HEK293 (cell line): ENCODE measurements around the gene TMED4.

Experiments used
- CTCF ChIA-PET: fragments of 350-600 bp; formaldehyde crosslinking; extraction: SDS; loops from one replicate; lab custom pipeline; 2021; ENCODE audit warnings: antibody characterized with exemption; lab: Yijun Ruan, JAX
- POLR2A ChIA-PET: fragments of 300-600 bp; formaldehyde crosslinking; extraction: SDS; loops from one replicate; lab custom pipeline; 2020; ENCODE audit warnings: antibody characterized with exemption, inconsistent platforms; lab: Yijun Ruan, JAX
- H3K27ac ChIP-seq: fragments of 200-500 bp; sonication (Bioruptor generic); 2 replicates; pipeline ENCODE4 v1.5.1; 2014; ENCODE audit warnings: low read depth, low read length, control low read depth, inconsistent platforms; ENCODE audit errors: extremely low read depth
- H3K36me3 ChIP-seq, 2 experiments: fragments of 200-500 bp in 1 of 2; sonication (Bioruptor generic) in 1 of 2; 1 replicate in 1 of 2; 2 replicates in 1 of 2; pipeline ENCODE4 v1.5.1; 2014 to 2017; ENCODE audit warnings: inconsistent platforms in 2 of 2, low read length in 2 of 2; ENCODE audit not compliant: control insufficient read depth in 2 of 2, insufficient read depth in 1 of 2
- H3K4me1 ChIP-seq: fragments of 200-500 bp; sonication (Bioruptor generic); 2 replicates; pipeline ENCODE4 v1.5.1; 2014; ENCODE audit warnings: mild to moderate bottlenecking, low read length, inconsistent platforms; ENCODE audit not compliant: control insufficient read depth, insufficient read depth
- H3K4me3 ChIP-seq: 2 replicates; pipeline ENCODE4 v1.5.1; 2011; ENCODE audit warnings: low read depth, mild to moderate bottlenecking, control low read depth, low read length, moderate library complexity
- H3K9me3 ChIP-seq: fragments of 200-500 bp; sonication (Bioruptor generic); 2 replicates; pipeline ENCODE4 v1.5.1; 2014; ENCODE audit warnings: low read depth, low read length, inconsistent platforms; ENCODE audit not compliant: control insufficient read depth, insufficient read depth
- IKZF3 ChIP-seq: fragments of 450-650 bp; IDR thresholded peaks from 2 replicates; pipeline ENCODE4 v1.5.0; 2018; ENCODE audit warnings: missing biosample characterization, mild to moderate bottlenecking, missing genetic modification characterization, moderate library complexity
- KLF16 ChIP-seq: fragments of 450-650 bp; formaldehyde crosslinking; IDR thresholded peaks from 2 replicates; pipeline ENCODE4 v1.5.1; 2017; ENCODE audit warnings: missing biosample characterization, missing genetic modification characterization
- KLF9 ChIP-seq: fragments of 450-650 bp; formaldehyde crosslinking; IDR thresholded peaks from 2 replicates; pipeline ENCODE4 v1.5.1; 2016; ENCODE audit warnings: missing biosample characterization, missing genetic modification characterization, low read depth
- RBAK ChIP-seq: fragments of 450-650 bp; formaldehyde crosslinking; IDR thresholded peaks from 2 replicates; pipeline ENCODE4 v1.5.1; 2016; ENCODE audit warnings: missing biosample characterization, missing genetic modification characterization
- SCRT2 ChIP-seq: fragments of 450-650 bp; formaldehyde crosslinking; IDR thresholded peaks from 2 replicates; pipeline ENCODE4 v1.5.1; 2016; ENCODE audit warnings: missing biosample characterization, missing genetic modification characterization
- ZFP3 ChIP-seq: fragments of 450-650 bp; formaldehyde crosslinking; IDR thresholded peaks from 2 replicates; pipeline ENCODE4 v1.5.1; 2016; ENCODE audit warnings: low read depth, missing biosample characterization, missing genetic modification characterization
- ZNF174 ChIP-seq: fragments of 450-650 bp; formaldehyde crosslinking; IDR thresholded peaks from 2 replicates; pipeline ENCODE4 v1.5.0; 2017; ENCODE audit warnings: missing biosample characterization, mild to moderate bottlenecking, missing genetic modification characterization
- ZNF19 ChIP-seq: fragments of 450-650 bp; formaldehyde crosslinking; IDR thresholded peaks from 2 replicates; pipeline ENCODE4; 2016; ENCODE audit warnings: missing biosample characterization, missing genetic modification characterization, low read depth
- ZNF335 ChIP-seq: fragments of 450-650 bp; formaldehyde crosslinking; conservative IDR thresholded peaks from 2 replicates; pipeline ENCODE4 v1.5.1; 2016; ENCODE audit warnings: missing biosample characterization, missing genetic modification characterization
- ZNF529 ChIP-seq: fragments of 450-650 bp; formaldehyde crosslinking; IDR thresholded peaks from 2 replicates; pipeline ENCODE4 v1.5.1; 2017; ENCODE audit warnings: missing genetic modification characterization, missing biosample characterization; ENCODE audit not compliant: insufficient replicate concordance
- ZNF558 ChIP-seq: fragments of 450-650 bp; formaldehyde crosslinking; IDR thresholded peaks from 2 replicates; pipeline ENCODE4 v1.5.1; 2016; ENCODE audit warnings: missing biosample characterization, missing genetic modification characterization
- ZNF600 ChIP-seq: fragments of 450-650 bp; formaldehyde crosslinking; IDR thresholded peaks from 2 replicates; pipeline ENCODE4 v1.5.1; 2016; ENCODE audit warnings: missing biosample characterization, missing genetic modification characterization
- ZNF610 ChIP-seq: fragments of 450-650 bp; formaldehyde crosslinking; IDR thresholded peaks from 2 replicates; pipeline ENCODE4 v1.5.1; 2016; ENCODE audit warnings: missing biosample characterization, missing genetic modification characterization, borderline replicate concordance
- ZNF660 ChIP-seq: fragments of 450-650 bp; IDR thresholded peaks from 2 replicates; pipeline ENCODE4 v1.5.1; 2018; ENCODE audit warnings: missing biosample characterization, mild to moderate bottlenecking, missing genetic modification characterization
- ZNF664 ChIP-seq: fragments of 450-650 bp; formaldehyde crosslinking; IDR thresholded peaks from 2 replicates; pipeline ENCODE4 v1.5.1; 2016; ENCODE audit warnings: missing biosample characterization, missing genetic modification characterization
- ZNF670 ChIP-seq: fragments of 450-650 bp; formaldehyde crosslinking; IDR thresholded peaks from 2 replicates; pipeline ENCODE4 v1.5.1; 2016; ENCODE audit warnings: missing biosample characterization, missing genetic modification characterization, low read depth
- ZNF792 ChIP-seq: fragments of 450-650 bp; formaldehyde crosslinking; IDR thresholded peaks from 2 replicates; pipeline ENCODE4 v1.5.1; 2016; ENCODE audit warnings: missing biosample characterization, missing genetic modification characterization
- ZSCAN30 ChIP-seq: fragments of 450-650 bp; IDR thresholded peaks from 2 replicates; pipeline ENCODE4 v1.5.1; 2018; ENCODE audit warnings: missing biosample characterization, mild to moderate bottlenecking, missing genetic modification characterization, moderate library complexity
- TF ChIP-seq, protein P1 (sequence below): fragments of 450-650 bp; formaldehyde crosslinking; conservative IDR thresholded peaks from 2 replicates; pipeline ENCODE4 v1.5.1; 2016; ENCODE audit warnings: low read depth, missing biosample characterization, missing genetic modification characterization
- TF ChIP-seq, protein P2 (sequence below): fragments of 450-650 bp; formaldehyde crosslinking; IDR thresholded peaks from 2 replicates; pipeline ENCODE4 v1.5.1; 2017; ENCODE audit warnings: missing biosample characterization, missing genetic modification characterization
- TF ChIP-seq, protein P3 (sequence below): fragments of 450-650 bp; formaldehyde crosslinking; IDR thresholded peaks from 2 replicates; pipeline ENCODE4 v1.5.1; 2016; ENCODE audit warnings: missing biosample characterization, missing genetic modification characterization
- TF ChIP-seq, protein P4 (sequence below): fragments of 450-650 bp; formaldehyde crosslinking; IDR thresholded peaks from 2 replicates; pipeline ENCODE4 v1.5.1; 2016; ENCODE audit warnings: missing biosample characterization, missing genetic modification characterization

The TMED4 gene

DNA sequence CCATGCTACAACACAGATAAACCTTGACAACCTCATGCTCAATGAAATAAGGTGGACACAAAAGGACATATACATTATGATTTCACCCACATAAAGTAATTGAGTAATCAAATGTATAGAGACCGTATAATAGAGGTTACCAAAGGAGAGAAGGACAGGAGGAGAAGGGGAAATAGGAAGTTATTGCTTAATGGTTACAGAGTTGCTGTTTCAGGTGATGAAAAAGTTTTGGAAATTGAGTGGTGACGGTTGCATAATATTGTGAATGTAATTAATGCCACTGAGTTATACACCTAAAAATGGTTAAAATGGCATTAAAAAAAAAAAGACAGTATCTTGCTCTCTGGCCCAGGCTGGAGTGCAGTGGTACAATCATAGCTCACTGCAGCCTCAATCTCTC is 22.9 kb upstream of the TMED4 start:
- Histone ChIP-seq H3K9me3 (no peaks in the 10 kb centered on the region), H3K4me1 (no peaks in the 10 kb centered on the region), H3K4me3 (no peak overlapping the region), H3K36me3 (no peaks in the 10 kb centered on the region), H3K27ac (no peak overlapping the region)
- TF ChIP-seq KLF16: no peak
- TF ChIP-seq, protein P1, sequence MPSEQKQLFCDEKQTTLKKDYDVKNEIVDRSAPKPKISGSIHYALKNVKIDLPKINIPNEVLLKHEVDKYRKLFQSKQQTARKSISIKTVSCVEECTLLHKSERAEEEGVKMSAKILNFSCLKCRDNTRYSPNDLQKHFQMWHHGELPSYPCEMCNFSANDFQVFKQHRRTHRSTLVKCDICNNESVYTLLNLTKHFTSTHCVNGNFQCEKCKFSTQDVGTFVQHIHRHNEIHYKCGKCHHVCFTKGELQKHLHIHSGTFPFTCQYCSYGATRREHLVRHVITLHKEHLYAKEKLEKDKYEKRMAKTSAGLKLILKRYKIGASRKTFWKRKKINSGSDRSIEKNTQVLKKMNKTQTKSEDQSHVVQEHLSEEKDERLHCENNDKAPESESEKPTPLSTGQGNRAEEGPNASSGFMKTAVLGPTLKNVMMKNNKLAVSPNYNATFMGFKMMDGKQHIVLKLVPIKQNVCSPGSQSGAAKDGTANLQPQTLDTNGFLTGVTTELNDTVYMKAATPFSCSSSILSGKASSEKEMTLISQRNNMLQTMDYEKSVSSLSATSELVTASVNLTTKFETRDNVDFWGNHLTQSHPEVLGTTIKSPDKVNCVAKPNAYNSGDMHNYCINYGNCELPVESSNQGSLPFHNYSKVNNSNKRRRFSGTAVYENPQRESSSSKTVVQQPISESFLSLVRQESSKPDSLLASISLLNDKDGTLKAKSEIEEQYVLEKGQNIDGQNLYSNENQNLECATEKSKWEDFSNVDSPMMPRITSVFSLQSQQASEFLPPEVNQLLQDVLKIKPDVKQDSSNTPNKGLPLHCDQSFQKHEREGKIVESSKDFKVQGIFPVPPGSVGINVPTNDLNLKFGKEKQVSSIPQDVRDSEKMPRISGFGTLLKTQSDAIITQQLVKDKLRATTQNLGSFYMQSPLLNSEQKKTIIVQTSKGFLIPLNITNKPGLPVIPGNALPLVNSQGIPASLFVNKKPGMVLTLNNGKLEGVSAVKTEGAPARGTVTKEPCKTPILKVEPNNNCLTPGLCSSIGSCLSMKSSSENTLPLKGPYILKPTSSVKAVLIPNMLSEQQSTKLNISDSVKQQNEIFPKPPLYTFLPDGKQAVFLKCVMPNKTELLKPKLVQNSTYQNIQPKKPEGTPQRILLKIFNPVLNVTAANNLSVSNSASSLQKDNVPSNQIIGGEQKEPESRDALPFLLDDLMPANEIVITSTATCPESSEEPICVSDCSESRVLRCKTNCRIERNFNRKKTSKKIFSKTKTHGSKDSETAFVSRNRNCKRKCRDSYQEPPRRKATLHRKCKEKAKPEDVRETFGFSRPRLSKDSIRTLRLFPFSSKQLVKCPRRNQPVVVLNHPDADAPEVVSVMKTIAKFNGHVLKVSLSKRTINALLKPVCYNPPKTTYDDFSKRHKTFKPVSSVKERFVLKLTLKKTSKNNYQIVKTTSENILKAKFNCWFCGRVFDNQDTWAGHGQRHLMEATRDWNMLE (tag by site-specific recombination): no peak
- no peak for TF ChIP-seq ZNF660 (tag by site-specific recombination)
- no peak for TF ChIP-seq ZNF174 (tag by site-specific recombination)
- TF ChIP-seq ZSCAN30: no peak
- no peak for TF ChIP-seq ZNF19 (tag by site-specific recombination)
- no peak for TF ChIP-seq ZNF664 (tag by site-specific recombination)
- TF ChIP-seq ZFP3 (tag by site-specific recombination): no peak
- TF ChIP-seq ZNF558 (tag by site-specific recombination): no peak
- TF ChIP-seq ZNF670 (tag by site-specific recombination): no peak
- TF ChIP-seq, protein P2, sequence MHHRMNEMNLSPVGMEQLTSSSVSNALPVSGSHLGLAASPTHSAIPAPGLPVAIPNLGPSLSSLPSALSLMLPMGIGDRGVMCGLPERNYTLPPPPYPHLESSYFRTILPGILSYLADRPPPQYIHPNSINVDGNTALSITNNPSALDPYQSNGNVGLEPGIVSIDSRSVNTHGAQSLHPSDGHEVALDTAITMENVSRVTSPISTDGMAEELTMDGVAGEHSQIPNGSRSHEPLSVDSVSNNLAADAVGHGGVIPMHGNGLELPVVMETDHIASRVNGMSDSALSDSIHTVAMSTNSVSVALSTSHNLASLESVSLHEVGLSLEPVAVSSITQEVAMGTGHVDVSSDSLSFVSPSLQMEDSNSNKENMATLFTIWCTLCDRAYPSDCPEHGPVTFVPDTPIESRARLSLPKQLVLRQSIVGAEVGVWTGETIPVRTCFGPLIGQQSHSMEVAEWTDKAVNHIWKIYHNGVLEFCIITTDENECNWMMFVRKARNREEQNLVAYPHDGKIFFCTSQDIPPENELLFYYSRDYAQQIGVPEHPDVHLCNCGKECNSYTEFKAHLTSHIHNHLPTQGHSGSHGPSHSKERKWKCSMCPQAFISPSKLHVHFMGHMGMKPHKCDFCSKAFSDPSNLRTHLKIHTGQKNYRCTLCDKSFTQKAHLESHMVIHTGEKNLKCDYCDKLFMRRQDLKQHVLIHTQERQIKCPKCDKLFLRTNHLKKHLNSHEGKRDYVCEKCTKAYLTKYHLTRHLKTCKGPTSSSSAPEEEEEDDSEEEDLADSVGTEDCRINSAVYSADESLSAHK: no peak
- no peak for TF ChIP-seq ZNF792
- TF ChIP-seq, protein P3, sequence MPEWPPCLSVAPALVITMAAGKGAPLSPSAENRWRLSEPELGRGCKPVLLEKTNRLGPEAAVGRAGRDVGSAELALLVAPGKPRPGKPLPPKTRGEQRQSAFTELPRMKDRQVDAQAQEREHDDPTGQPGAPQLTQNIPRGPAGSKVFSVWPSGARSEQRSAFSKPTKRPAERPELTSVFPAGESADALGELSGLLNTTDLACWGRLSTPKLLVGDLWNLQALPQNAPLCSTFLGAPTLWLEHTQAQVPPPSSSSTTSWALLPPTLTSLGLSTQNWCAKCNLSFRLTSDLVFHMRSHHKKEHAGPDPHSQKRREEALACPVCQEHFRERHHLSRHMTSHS (tag by site-specific recombination): no peak
- TF ChIP-seq ZNF335: no peak
- TF ChIP-seq ZNF610 (tag by site-specific recombination): no peak
- TF ChIP-seq ZNF600 (tag by site-specific recombination): no peak
- POLR2A ChIA-PET: interaction anchor here (2.4 kb wide), 1 partner anchor 280 kb away, joined by 13 read pairs; the partner anchor contains the start of gene PURB
- CTCF ChIA-PET: no interaction called here

DNA sequence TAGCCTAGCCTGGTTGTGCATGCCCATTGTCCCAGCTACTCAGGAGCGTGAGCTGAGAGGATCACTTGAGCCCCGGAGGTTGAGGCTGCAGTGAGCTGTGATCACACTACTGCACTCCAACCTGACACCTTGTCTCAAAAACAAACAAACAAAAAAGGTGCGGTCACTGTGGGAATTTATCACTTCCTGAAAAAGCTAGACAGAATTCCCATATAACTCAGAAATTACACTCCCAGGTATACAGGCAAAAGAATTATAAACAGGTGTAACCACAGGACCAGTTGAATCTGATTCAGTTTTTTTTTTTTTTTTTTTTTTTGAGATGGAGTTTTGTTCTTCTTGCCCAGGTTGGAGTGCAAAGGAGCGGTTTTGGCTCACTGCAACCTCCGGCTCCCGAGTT is 21.2 kb upstream of the TMED4 start:
- Histone ChIP-seq H3K4me3 (no peak overlapping the region), H3K36me3 (no peaks in the 10 kb centered on the region), H3K9me3 (no peaks in the 10 kb centered on the region), H3K27ac (no peak overlapping the region), H3K4me1 (no peaks in the 10 kb centered on the region)
- CTCF ChIA-PET: interaction anchor here (0.6 to 1.0 kb wide), 3 partner anchors 37 to 132 kb away, joined by 3 to 4 read pairs (median 3); no protein-coding TSS in a partner anchor
- POLR2A ChIA-PET: interaction anchor here (0.5 to 1.6 kb wide), 2 partner anchors 25 to 195 kb away, joined by 3 to 5 read pairs; no protein-coding TSS in a partner anchor
- TF ChIP-seq SCRT2 (tag by site-specific recombination) (peak; percentile 51), RBAK (no peak), ZNF529 (tag by site-specific recombination) (no peak), IKZF3 (no peak), KLF9 (tag by site-specific recombination) (no peak)
- TF ChIP-seq, protein P4, sequence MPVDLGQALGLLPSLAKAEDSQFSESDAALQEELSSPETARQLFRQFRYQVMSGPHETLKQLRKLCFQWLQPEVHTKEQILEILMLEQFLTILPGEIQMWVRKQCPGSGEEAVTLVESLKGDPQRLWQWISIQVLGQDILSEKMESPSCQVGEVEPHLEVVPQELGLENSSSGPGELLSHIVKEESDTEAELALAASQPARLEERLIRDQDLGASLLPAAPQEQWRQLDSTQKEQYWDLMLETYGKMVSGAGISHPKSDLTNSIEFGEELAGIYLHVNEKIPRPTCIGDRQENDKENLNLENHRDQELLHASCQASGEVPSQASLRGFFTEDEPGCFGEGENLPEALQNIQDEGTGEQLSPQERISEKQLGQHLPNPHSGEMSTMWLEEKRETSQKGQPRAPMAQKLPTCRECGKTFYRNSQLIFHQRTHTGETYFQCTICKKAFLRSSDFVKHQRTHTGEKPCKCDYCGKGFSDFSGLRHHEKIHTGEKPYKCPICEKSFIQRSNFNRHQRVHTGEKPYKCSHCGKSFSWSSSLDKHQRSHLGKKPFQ (tag by site-specific recombination): no peak
